SK-N-SH treated with all-trans-retinoic acid at 6 μM for 48 hours (cell line): ENCODE measurements around the gene MIPOL1.

Source experiments
- RARB ChIP-seq: fragments of 250-450 bp; sonication (Bioruptor Pico); IDR thresholded peaks from 2 replicates; pipeline ENCODE4 v1.8.0; 2021; ENCODE audit warnings: mild to moderate bottlenecking, moderate library complexity
- ZC3H10 ChIP-seq: fragments of 250-450 bp; sonication (Bioruptor Pico); IDR thresholded peaks from 2 replicates; pipeline ENCODE4 v1.5.1; 2021; ENCODE audit warnings: mild to moderate bottlenecking, moderate library complexity
- ZFP3 ChIP-seq: fragments of 250-450 bp; sonication (Bioruptor Pico); IDR thresholded peaks from 2 replicates; pipeline ENCODE4 v1.5.0; 2020; ENCODE audit warnings: mild to moderate bottlenecking, moderate library complexity
- TF ChIP-seq, protein P1 (sequence below): fragments of 250-450 bp; sonication (Bioruptor Pico); IDR thresholded peaks from 2 replicates; pipeline ENCODE4 v1.8.0; 2020; ENCODE audit warnings: mild to moderate bottlenecking, moderate library complexity, borderline replicate concordance

DNA sequence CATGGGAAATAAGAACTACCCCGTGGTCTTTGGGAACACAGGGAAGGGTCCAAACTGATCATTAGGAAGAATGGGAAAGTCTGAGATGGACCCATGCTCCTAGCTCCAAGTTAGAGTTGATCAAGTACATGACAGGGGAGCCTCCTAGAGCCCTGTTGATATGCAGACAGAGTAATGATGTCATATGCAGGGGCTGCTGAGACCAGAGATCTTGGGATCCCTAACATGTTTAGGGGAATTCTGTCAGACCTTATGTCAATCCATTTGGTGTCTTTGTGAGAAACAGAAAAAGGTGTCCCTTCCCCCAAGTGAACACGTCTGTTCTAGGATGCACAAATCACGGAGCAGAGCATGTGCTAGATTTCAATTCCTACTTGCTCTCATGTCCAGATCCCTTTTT, 31.9 kb upstream of the MIPOL1 start:
- TF ChIP-seq ZC3H10 (CRISPR knock-in tag) (no peak), ZFP3 (no peak), RARB (no peak)
- TF ChIP-seq, protein P1, sequence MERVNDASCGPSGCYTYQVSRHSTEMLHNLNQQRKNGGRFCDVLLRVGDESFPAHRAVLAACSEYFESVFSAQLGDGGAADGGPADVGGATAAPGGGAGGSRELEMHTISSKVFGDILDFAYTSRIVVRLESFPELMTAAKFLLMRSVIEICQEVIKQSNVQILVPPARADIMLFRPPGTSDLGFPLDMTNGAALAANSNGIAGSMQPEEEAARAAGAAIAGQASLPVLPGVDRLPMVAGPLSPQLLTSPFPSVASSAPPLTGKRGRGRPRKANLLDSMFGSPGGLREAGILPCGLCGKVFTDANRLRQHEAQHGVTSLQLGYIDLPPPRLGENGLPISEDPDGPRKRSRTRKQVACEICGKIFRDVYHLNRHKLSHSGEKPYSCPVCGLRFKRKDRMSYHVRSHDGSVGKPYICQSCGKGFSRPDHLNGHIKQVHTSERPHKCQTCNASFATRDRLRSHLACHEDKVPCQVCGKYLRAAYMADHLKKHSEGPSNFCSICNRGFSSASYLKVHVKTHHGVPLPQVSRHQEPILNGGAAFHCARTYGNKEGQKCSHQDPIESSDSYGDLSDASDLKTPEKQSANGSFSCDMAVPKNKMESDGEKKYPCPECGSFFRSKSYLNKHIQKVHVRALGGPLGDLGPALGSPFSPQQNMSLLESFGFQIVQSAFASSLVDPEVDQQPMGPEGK (CRISPR knock-in tag): no peak
